ENCODE data around the gene PHKA2. TPM values are rescaled to one million over a fixed set of nuclear protein-coding genes. Genes with fewer than 3 reads are reported as not detected.

Gene PHKA2
- total RNA-seq (ENCODE audit: unreplicated experiment): 13.2 TPM
- long read RNA-seq, full-length matches to known transcripts: 2 of 2 reads
- long read RNA-seq, partial matches to known transcripts: 0 of 2 reads
- long read RNA-seq, other reads (novel, unspliced or antisense): 0 of 2 reads

- H3K27me3 Mint-ChIP-seq (ENCODE audit: unreplicated experiment): peaks cover 2% of the 10 kb centered on the region
- DNase-seq: peak; percentile 31
- H3K4me1 Mint-ChIP-seq (ENCODE audit: low read depth, unreplicated experiment): no peaks in the 10 kb centered on the region
- peak within 1 kb of the TSS; percentile 80 for H3K4me3 Mint-ChIP-seq (ENCODE audit: unreplicated experiment)
- H3K27ac Mint-ChIP-seq (ENCODE audit: unreplicated experiment): no peak within 1 kb of the TSS
- TF ChIP-seq CTCF (IDR thresholded peaks at IDR 0.05; ENCODE audit: partially characterized antibody, unreplicated experiment): no peak
- H3K9me3 Mint-ChIP-seq (ENCODE audit: unreplicated experiment): peaks cover 4% of the 10 kb centered on the region
- no peaks in the 10 kb centered on the region for H3K36me3 Mint-ChIP-seq (ENCODE audit: unreplicated experiment)
These were observed at the start of gene PHKA2 for GRCh38 chrX:18983666-18984380. TSS of gene PHKA2 (minus strand) at chrX:18984114. CDS start at chrX:18983932, 182 bp downstream.

- no peak for TF ChIP-seq CTCF (IDR thresholded peaks at IDR 0.05; ENCODE audit: partially characterized antibody, unreplicated experiment)
- no peaks in the 10 kb centered on the region for H3K27me3 Mint-ChIP-seq (ENCODE audit: unreplicated experiment)
- H3K9me3 Mint-ChIP-seq (ENCODE audit: unreplicated experiment): no peaks in the 10 kb centered on the region
- no peaks in the 10 kb centered on the region for H3K4me1 Mint-ChIP-seq (ENCODE audit: low read depth, unreplicated experiment)
- no peaks in the 10 kb centered on the region for H3K36me3 Mint-ChIP-seq (ENCODE audit: unreplicated experiment)
- no peak overlapping the region for H3K27ac Mint-ChIP-seq (ENCODE audit: unreplicated experiment)
- no peak overlapping the region for H3K4me3 Mint-ChIP-seq (ENCODE audit: unreplicated experiment)
- DNase-seq: no peak
These were observed 46.9 kb upstream of the PHKA2 start for GRCh38 chrX:19030805-19031204.

- Mint-ChIP-seq H3K4me3 (ENCODE audit: unreplicated experiment) (no peak overlapping the region), H3K9me3 (ENCODE audit: unreplicated experiment) (peaks cover 1% of the 10 kb centered on the region), H3K27me3 (ENCODE audit: unreplicated experiment) (no peaks in the 10 kb centered on the region), H3K27ac (ENCODE audit: unreplicated experiment) (no peak overlapping the region), H3K4me1 (ENCODE audit: low read depth, unreplicated experiment) (peaks cover 1% of the 10 kb centered on the region), H3K36me3 (ENCODE audit: unreplicated experiment) (no peaks in the 10 kb centered on the region)
- DNase-seq: no peak
- TF ChIP-seq CTCF (IDR thresholded peaks at IDR 0.05; ENCODE audit: partially characterized antibody, unreplicated experiment): no peak
These were observed 44.6 kb upstream of the PHKA2 start for GRCh38 chrX:19028560-19028959.

- no peak for TF ChIP-seq CTCF (IDR thresholded peaks at IDR 0.05; ENCODE audit: partially characterized antibody, unreplicated experiment)
These were observed 40.5 kb upstream of the PHKA2 start for GRCh38 chrX:19024366-19024765.

GRCh38 chrX:19019996-19020395, 36.1 kb upstream of the PHKA2 start:
- TF ChIP-seq CTCF (IDR thresholded peaks at IDR 0.05; ENCODE audit: partially characterized antibody, unreplicated experiment): no peak
- Mint-ChIP-seq H3K27me3 (ENCODE audit: unreplicated experiment) (no peaks in the 10 kb centered on the region), H3K27ac (ENCODE audit: unreplicated experiment) (no peak overlapping the region), H3K4me1 (ENCODE audit: low read depth, unreplicated experiment) (peaks cover 1% of the 10 kb centered on the region), H3K9me3 (ENCODE audit: unreplicated experiment) (peaks cover 1% of the 10 kb centered on the region), H3K4me3 (ENCODE audit: unreplicated experiment) (no peak overlapping the region), H3K36me3 (ENCODE audit: unreplicated experiment) (no peaks in the 10 kb centered on the region)
- no peak for DNase-seq

More at GRCh38 chrX:19024366-19024765, 40.5 kb upstream of the PHKA2 start:
- Mint-ChIP-seq H3K4me3 (ENCODE audit: unreplicated experiment) (no peak overlapping the region), H3K9me3 (ENCODE audit: unreplicated experiment) (peaks cover 1% of the 10 kb centered on the region), H3K27ac (ENCODE audit: unreplicated experiment) (no peak overlapping the region), H3K36me3 (ENCODE audit: unreplicated experiment) (no peaks in the 10 kb centered on the region), H3K4me1 (ENCODE audit: low read depth, unreplicated experiment) (peaks cover 1% of the 10 kb centered on the region), H3K27me3 (ENCODE audit: unreplicated experiment) (no peaks in the 10 kb centered on the region)
- no peak for DNase-seq
